WI38 (cell line): Measurements from ENCODE around the gene WWC2.

Experiments
- H3K4me3 ChIP-seq: 2 replicates; pipeline ENCODE4 v1.5.1; 2011; ENCODE audit warnings: low read depth, mild to moderate bottlenecking, control low read depth, low read length
- CTCF ChIP-seq: IDR thresholded peaks from 2 replicates; pipeline ENCODE4 v1.5.1; 2012; ENCODE audit warnings: low read depth, mild to moderate bottlenecking, control low read depth, low read length

The WWC2 gene

GRCh38 chr4:183158062-183158461 is 59.0 kb downstream of the WWC2 start:
- H3K4me3 ChIP-seq, result no peak overlapping the region
- no peak for TF ChIP-seq CTCF

- no peak overlapping the region for H3K4me3 ChIP-seq
- TF ChIP-seq CTCF, result no peak
These were observed 62.6 kb downstream of the WWC2 start for GRCh38 chr4:183161630-183162029.

GRCh38 chr4:183163135-183163534 is 64.1 kb downstream of the WWC2 start:
- TF ChIP-seq CTCF, result no peak
- no peak overlapping the region for H3K4me3 ChIP-seq

- no peak overlapping the region for H3K4me3 ChIP-seq
These were observed 65.9 kb downstream of the WWC2 start for GRCh38 chr4:183164963-183165362.

GRCh38 chr4:183165376-183165775 is 66.3 kb downstream of the WWC2 start:
- no peak for TF ChIP-seq CTCF

More at GRCh38 chr4:183164963-183165362, 65.9 kb downstream of the WWC2 start:
- no peak for TF ChIP-seq CTCF

GRCh38 chr4:183170894-183171293 is 71.8 kb downstream of the WWC2 start:
- H3K4me3 ChIP-seq, result no peak overlapping the region
- TF ChIP-seq CTCF, result no peak

More at GRCh38 chr4:183165376-183165775, 66.3 kb downstream of the WWC2 start:
- no peak overlapping the region for H3K4me3 ChIP-seq

- no peak overlapping the region for H3K4me3 ChIP-seq
- TF ChIP-seq CTCF, result no peak
These were observed 72.6 kb downstream of the WWC2 start for GRCh38 chr4:183171484-183172267.
